ENCODE data around the gene DAP3. TPM values are rescaled to one million over a fixed set of nuclear protein-coding genes. Genes with fewer than 3 reads are reported as not detected.
"Not testable (repeated sequence)": the region's sequence is repeated elsewhere in the genome, so short reads cannot be mapped to it uniquely, and the experiment has no call there.

Gene DAP3
- total RNA-seq, 2 experiments from 2014 or later: 120 to 135 TPM

GRCh38 chr1:155652951-155653350 is 35.9 kb upstream of the DAP3 start:
- no peak for ATAC-seq
- ChIA-PET CTCF (no interaction called here), POLR2A (no interaction called here)
- Mint-ChIP-seq H3K4me1 (ENCODE audit: low read depth) (no peaks in the 10 kb centered on the region), H3K9me3 (ENCODE audit: insufficient read depth) (no peaks in the 10 kb centered on the region), H3K27me3 (ENCODE audit: low read depth) (peaks cover 15% of the 10 kb centered on the region), H3K27ac (no peak overlapping the region), H3K36me3 (ENCODE audit: low read depth) (peaks cover 9% of the 10 kb centered on the region), H3K4me3 (no peak overlapping the region)
- no peak for DNase-seq

DNA sequence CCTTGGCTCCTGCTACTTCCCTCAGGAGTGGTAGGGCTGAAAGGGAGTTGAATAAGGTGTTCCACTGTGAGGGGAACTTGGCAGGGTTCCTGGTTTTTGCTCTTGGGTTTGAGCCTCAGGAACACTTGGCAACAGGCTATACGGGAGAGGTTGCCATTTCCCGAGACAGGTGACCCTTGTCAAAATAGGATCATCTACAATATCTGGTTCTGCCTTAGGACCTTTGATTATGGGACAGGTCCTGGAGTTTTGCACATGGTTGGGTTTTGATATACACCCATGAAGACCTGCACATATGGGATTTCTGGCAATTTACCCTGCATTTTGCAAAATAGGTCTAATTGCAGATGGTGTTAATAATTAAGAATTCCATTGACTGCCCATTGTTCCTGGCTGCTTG is 31.4 kb upstream of the DAP3 start:
- Mint-ChIP-seq H3K4me3 (no peak overlapping the region), H3K9me3 (ENCODE audit: insufficient read depth) (no peaks in the 10 kb centered on the region), H3K4me1 (ENCODE audit: low read depth) (peaks cover 2% of the 10 kb centered on the region), H3K27me3 (ENCODE audit: low read depth) (peaks cover 5% of the 10 kb centered on the region), H3K27ac (no peak overlapping the region), H3K36me3 (ENCODE audit: low read depth) (peaks cover 49% of the 10 kb centered on the region)
- ATAC-seq (no peak), DNase-seq (no peak)
- ChIA-PET CTCF (no interaction called here), POLR2A (no interaction called here)

- H3K36me3 Mint-ChIP-seq (ENCODE audit: low read depth): peaks cover 71% of the 10 kb centered on the region
- ATAC-seq; H3K4me3 Mint-ChIP-seq; POLR2A ChIA-PET; H3K27me3 Mint-ChIP-seq (ENCODE audit: low read depth); H3K9me3 Mint-ChIP-seq (ENCODE audit: insufficient read depth); DNase-seq; H3K4me1 Mint-ChIP-seq (ENCODE audit: low read depth); H3K27ac Mint-ChIP-seq; CTCF ChIA-PET: not testable (repeated sequence)
Observed at GRCh38 chr1:155661239-155661638, 27.7 kb upstream of the DAP3 start.

DNA sequence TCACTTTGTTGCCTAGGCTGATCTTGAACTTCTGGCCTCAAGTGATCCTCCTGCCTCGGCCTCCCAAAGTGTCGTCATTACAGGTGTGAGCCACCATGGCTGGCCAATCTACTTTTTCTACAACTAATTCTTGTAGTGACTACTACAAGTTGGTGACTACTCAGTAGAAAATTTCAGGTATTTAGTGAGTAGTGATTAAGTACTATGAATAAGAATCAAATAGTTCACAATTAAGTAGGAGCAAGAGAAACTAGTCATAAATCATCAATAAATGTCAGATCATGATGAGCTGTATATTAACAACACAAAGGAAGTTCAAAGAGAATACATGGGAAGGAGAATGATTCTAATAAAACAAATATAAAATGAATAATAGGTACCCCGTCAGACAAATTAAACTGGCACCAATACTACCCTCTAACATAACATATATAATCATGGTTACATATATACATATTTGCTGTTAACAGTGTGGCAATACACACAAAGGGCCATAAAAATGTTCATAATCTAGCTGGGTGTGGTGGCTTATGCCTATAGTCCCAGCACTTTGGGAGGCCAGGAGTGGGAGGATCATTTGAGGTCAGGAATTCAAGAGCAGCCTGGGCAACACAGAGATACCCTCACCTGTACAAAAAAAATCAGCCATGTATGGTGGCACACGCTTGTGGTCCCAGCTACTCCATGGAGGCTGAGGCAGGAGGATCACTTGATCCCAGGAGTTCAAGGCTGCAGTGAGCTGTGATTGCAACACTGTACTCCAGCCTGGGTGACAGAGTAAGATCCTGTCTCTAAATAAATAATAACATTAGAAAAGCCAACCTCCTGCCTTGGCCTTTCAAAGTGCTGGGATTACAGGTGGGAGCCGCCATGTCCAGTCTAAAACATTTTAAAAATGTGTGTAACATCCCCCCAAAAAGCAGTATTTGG is 19.4 kb upstream of the DAP3 start:
- Mint-ChIP-seq H3K27me3 (ENCODE audit: low read depth) (no peaks in the 10 kb centered on the region), H3K36me3 (ENCODE audit: low read depth) (peaks cover 56% of the 10 kb centered on the region), H3K9me3 (ENCODE audit: insufficient read depth) (no peaks in the 10 kb centered on the region), H3K4me3 (no peak overlapping the region), H3K27ac (no peak overlapping the region), H3K4me1 (ENCODE audit: low read depth) (no peaks in the 10 kb centered on the region)
- DNase-seq (no peak), ATAC-seq (no peak)
- ChIA-PET CTCF (no interaction called here), POLR2A (no interaction called here)

DNA sequence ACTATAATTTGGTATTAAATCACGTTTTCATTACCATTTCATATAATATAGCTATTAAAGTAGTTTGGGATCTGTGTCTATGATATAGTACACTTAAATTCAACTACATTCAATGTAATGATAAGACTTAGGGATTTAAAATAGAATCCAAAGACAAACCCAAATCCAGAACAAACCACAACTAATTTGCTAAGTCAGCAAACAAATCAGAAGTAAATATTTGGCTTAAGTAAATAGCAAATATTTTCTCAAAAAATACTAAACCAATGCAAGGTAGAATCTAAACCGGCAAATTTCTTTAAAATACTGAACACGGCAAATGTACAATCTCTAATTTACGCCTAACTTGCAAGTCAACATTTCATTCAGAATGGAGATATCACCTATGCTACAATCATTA is 17.1 kb upstream of the DAP3 start:
- Mint-ChIP-seq H3K9me3 (ENCODE audit: insufficient read depth) (no peaks in the 10 kb centered on the region), H3K36me3 (ENCODE audit: low read depth) (peaks cover 63% of the 10 kb centered on the region), H3K27me3 (ENCODE audit: low read depth) (no peaks in the 10 kb centered on the region), H3K4me3 (no peak overlapping the region), H3K4me1 (ENCODE audit: low read depth) (no peaks in the 10 kb centered on the region), H3K27ac (no peak overlapping the region)
- ChIA-PET POLR2A (no interaction called here), CTCF (interaction anchor here (2.2 kb wide), 1 partner anchor 421 kb away, joined by 6 read pairs; no protein-coding TSS in a partner anchor)
- ATAC-seq (no peak), DNase-seq (no peak)

GRCh38 chr1:155673003-155673402 is 15.9 kb upstream of the DAP3 start:
- Mint-ChIP-seq H3K4me1 (ENCODE audit: low read depth) (no peaks in the 10 kb centered on the region), H3K36me3 (ENCODE audit: low read depth) (peaks cover 66% of the 10 kb centered on the region), H3K4me3 (no peak overlapping the region), H3K27me3 (ENCODE audit: low read depth) (no peaks in the 10 kb centered on the region), H3K27ac (no peak overlapping the region), H3K9me3 (ENCODE audit: insufficient read depth) (no peaks in the 10 kb centered on the region)
- POLR2A ChIA-PET: no interaction called here
- ATAC-seq: no peak
- CTCF ChIA-PET: interaction anchor here (1.1 to 2.2 kb wide), 2 partner anchors 12 to 422 kb away, joined by 3 to 6 read pairs; no protein-coding TSS in a partner anchor
- no peak for DNase-seq

GRCh38 chr1:155678027-155678426 is 10.9 kb upstream of the DAP3 start:
- CTCF ChIA-PET: no interaction called here
- no peak overlapping the region for H3K27ac Mint-ChIP-seq
- no peak overlapping the region for H3K4me3 Mint-ChIP-seq
- H3K4me1 Mint-ChIP-seq (ENCODE audit: low read depth): no peaks in the 10 kb centered on the region
- H3K27me3 Mint-ChIP-seq (ENCODE audit: low read depth): no peaks in the 10 kb centered on the region
- DNase-seq (no peak), ATAC-seq (no peak)
- POLR2A ChIA-PET: no interaction called here
- H3K9me3 Mint-ChIP-seq (ENCODE audit: insufficient read depth): no peaks in the 10 kb centered on the region
- H3K36me3 Mint-ChIP-seq (ENCODE audit: low read depth): peaks cover 56% of the 10 kb centered on the region

DNA sequence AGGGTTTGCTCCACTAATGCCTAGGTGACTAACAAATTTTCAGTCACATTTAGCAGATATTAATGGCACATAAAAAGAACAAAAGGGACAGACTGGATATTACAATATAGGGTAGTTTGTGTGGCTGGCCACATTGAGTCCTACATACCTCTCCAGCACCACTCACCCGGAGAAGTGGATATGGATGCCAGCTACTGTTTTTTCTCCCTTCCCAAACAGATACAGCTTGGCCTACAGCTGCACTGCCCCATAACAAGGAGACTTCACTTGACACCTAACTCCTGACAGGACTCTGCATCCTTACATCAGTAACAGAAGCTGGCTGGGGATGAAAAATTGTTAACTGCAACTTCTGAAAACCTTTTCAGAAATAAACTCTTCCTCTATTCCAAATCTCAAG is 9.9 kb upstream of the DAP3 start:
- H3K27ac Mint-ChIP-seq; H3K4me3 Mint-ChIP-seq; POLR2A ChIA-PET; CTCF ChIA-PET; DNase-seq; H3K4me1 Mint-ChIP-seq (ENCODE audit: low read depth); ATAC-seq; H3K9me3 Mint-ChIP-seq (ENCODE audit: insufficient read depth); H3K27me3 Mint-ChIP-seq (ENCODE audit: low read depth): not testable (repeated sequence)
- H3K36me3 Mint-ChIP-seq (ENCODE audit: low read depth): peaks cover 61% of the 10 kb centered on the region

- no peak for DNase-seq
- peaks cover 18% of the 10 kb centered on the region for H3K4me1 Mint-ChIP-seq (ENCODE audit: low read depth)
- POLR2A ChIA-PET: interaction anchor here (1.4 kb wide), 1 partner anchor 10 kb away, joined by 6 read pairs; no protein-coding TSS in a partner anchor
- H3K27me3 Mint-ChIP-seq (ENCODE audit: low read depth): no peaks in the 10 kb centered on the region
- H3K4me3 Mint-ChIP-seq: no peak overlapping the region
- no peaks in the 10 kb centered on the region for H3K9me3 Mint-ChIP-seq (ENCODE audit: insufficient read depth)
- no peak overlapping the region for H3K27ac Mint-ChIP-seq
- CTCF ChIA-PET: interaction anchor here (0.9 to 1.3 kb wide), 2 partner anchors 13 to 42 kb away, joined by 3 read pairs; no protein-coding TSS in a partner anchor
- no peak for ATAC-seq
- H3K36me3 Mint-ChIP-seq (ENCODE audit: low read depth): peaks cover 61% of the 10 kb centered on the region
Observed at GRCh38 chr1:155680531-155680930, 8.4 kb upstream of the DAP3 start.

DNA sequence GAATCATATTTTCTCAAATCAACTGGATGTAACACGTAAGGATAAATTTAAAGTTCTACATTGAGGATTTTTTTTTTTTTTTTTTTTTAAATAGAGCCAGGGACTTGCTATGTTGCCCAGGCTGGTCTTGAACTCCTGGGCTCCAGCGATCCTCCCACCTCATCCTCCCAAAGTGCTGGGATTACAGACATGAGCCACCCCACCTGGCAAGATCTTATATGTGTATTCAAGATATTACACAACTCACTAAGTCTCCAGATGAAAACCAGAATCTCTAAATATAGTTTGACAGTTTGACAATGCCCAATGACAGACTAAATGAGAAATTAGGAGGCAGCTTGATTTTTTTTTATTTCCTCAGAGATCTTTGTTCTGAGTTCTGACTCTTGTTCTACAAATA is 7.1 kb upstream of the DAP3 start:
- Mint-ChIP-seq H3K27ac (no peak overlapping the region), H3K27me3 (ENCODE audit: low read depth) (no peaks in the 10 kb centered on the region), H3K4me1 (ENCODE audit: low read depth) (peaks cover 29% of the 10 kb centered on the region), H3K36me3 (ENCODE audit: low read depth) (peaks cover 59% of the 10 kb centered on the region), H3K4me3 (no peak overlapping the region), H3K9me3 (ENCODE audit: insufficient read depth) (no peaks in the 10 kb centered on the region)
- ChIA-PET POLR2A (no interaction called here), CTCF (no interaction called here)
- DNase-seq (no peak), ATAC-seq (no peak)

- not testable (repeated sequence) for H3K27me3 Mint-ChIP-seq (ENCODE audit: low read depth); DNase-seq; H3K9me3 Mint-ChIP-seq (ENCODE audit: insufficient read depth)
- peak; percentile 29 for ATAC-seq
- Mint-ChIP-seq H3K36me3 (ENCODE audit: low read depth) (peaks cover 54% of the 10 kb centered on the region), H3K27ac (peak overlapping the region; percentile 98), H3K4me1 (ENCODE audit: low read depth) (peaks cover 59% of the 10 kb centered on the region), H3K4me3 (peak overlapping the region; percentile 97)
- ChIA-PET CTCF (interaction anchor here (1.0 kb wide), 1 partner anchor 41 kb away, joined by 3 read pairs; no protein-coding TSS in a partner anchor), POLR2A (interaction anchor here (0.6 kb wide), 2 partner anchors 172 to 630 kb away, joined by 5 to 6 read pairs; no protein-coding TSS in a partner anchor)
Observed at GRCh38 chr1:155687705-155688323, 1.1 kb upstream of the DAP3 start.
